ENCODE data around the gene ZNF583.

- TF ChIP-seq, protein P1, sequence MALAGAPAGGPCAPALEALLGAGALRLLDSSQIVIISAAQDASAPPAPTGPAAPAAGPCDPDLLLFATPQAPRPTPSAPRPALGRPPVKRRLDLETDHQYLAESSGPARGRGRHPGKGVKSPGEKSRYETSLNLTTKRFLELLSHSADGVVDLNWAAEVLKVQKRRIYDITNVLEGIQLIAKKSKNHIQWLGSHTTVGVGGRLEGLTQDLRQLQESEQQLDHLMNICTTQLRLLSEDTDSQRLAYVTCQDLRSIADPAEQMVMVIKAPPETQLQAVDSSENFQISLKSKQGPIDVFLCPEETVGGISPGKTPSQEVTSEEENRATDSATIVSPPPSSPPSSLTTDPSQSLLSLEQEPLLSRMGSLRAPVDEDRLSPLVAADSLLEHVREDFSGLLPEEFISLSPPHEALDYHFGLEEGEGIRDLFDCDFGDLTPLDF (CRISPR knock-in tag; IDR thresholded peaks at IDR 0.05), result no peak
- no peak for TF ChIP-seq CTCF (CRISPR knock-in tag; IDR thresholded peaks at IDR 0.05)
- TF ChIP-seq ZNF12 (CRISPR knock-in tag; IDR thresholded peaks at IDR 0.05), result no peak
- TF ChIP-seq TBL1XR1 (IDR thresholded peaks at IDR 0.05; ENCODE audit: borderline replicate concordance, low read length, partially characterized antibody), result no peak
- TF ChIP-seq BRF2 (CRISPR knock-in tag; IDR thresholded peaks at IDR 0.05), result no peak
- no peak for TF ChIP-seq GPN1 (CRISPR knock-in tag; IDR thresholded peaks at IDR 0.05; ENCODE audit: borderline replicate concordance)
- TF ChIP-seq RAD21 (CRISPR knock-in tag; IDR thresholded peaks at IDR 0.05), result no peak
- TF ChIP-seq CREB1 (IDR thresholded peaks at IDR 0.05), result no peak
- TF ChIP-seq CREB1 (CRISPR knock-in tag; IDR thresholded peaks at IDR 0.05), result no peak
- TF ChIP-seq ZMYM2 (CRISPR knock-in tag; IDR thresholded peaks at IDR 0.05), result no peak
Measured at GRCh38 chr19:56355517-56355916, 48.6 kb upstream of the ZNF583 start.

All from HepG2 (cell line).